SU-DHL-6 (cell line): ENCODE measurements around the gene KCTD10.

ENCODE experiments used
- H2AFZ ChIP-seq: fragments of 200-600 bp; sonication (generic); 2 replicates; pipeline ENCODE4 v1.6.1; 2014; ENCODE audit warnings: low read depth, mild to moderate bottlenecking, moderate library complexity, mixed read lengths, antibody characterized with exemption, low read length; ENCODE audit not compliant: severe bottlenecking
- H3F3A ChIP-seq: fragments of 200-600 bp; shearing (Covaris generic); 2 replicates; pipeline ENCODE4 v1.6.0; 2016; ENCODE audit warnings: antibody characterized with exemption, mild to moderate bottlenecking; ENCODE audit not compliant: insufficient read depth
- H3K27ac ChIP-seq: fragments of 200-600 bp; sonication (generic); 2 replicates; pipeline ENCODE4 v1.5.1; 2016; ENCODE audit warnings: low read depth, mild to moderate bottlenecking, low read length, moderate library complexity, mixed read lengths
- H3K27me3 ChIP-seq: fragments of 200-600 bp; sonication (generic), shearing (Covaris generic); 2 replicates; pipeline ENCODE4 v1.6.0; 2014; ENCODE audit warnings: mild to moderate bottlenecking, low read length
- H3K36me3 ChIP-seq: fragments of 200-600 bp; sonication (generic); 2 replicates; pipeline ENCODE4 v1.6.1; 2014; ENCODE audit warnings: mild to moderate bottlenecking, low read length, mixed read lengths
- H3K4me2 ChIP-seq: fragments of 300-600, 200-600 bp; shearing (Covaris generic), sonication (generic); 2 replicates; pipeline ENCODE4 v1.6.0; 2014; ENCODE audit warnings: low read length, low read depth, mild to moderate bottlenecking; ENCODE audit not compliant: poor library complexity, severe bottlenecking
- H3K4me3 ChIP-seq: fragments of 200-600 bp; sonication (generic); 2 replicates; pipeline ENCODE4 v1.5.1; 2014; ENCODE audit warnings: antibody characterized with exemption, low read length, mild to moderate bottlenecking, mixed read lengths; ENCODE audit not compliant: insufficient read depth, poor library complexity, severe bottlenecking
- H3K79me2 ChIP-seq: fragments of 200-600 bp; sonication (generic); 2 replicates; pipeline ENCODE4 v1.6.1; 2014; ENCODE audit warnings: mild to moderate bottlenecking, low read length, moderate library complexity; ENCODE audit not compliant: insufficient read depth
- H3K9ac ChIP-seq: fragments of 200-600 bp; sonication (generic); 2 replicates; pipeline ENCODE4 v1.7.0; 2014; ENCODE audit warnings: mild to moderate bottlenecking, low read length
- H3K9me2 ChIP-seq: fragments of 200-600 bp; sonication (generic); replicated peaks from 2 replicates; pipeline ENCODE4 v1.6.1; 2014; ENCODE audit warnings: low read length; ENCODE audit not compliant: insufficient read depth
- H3K9me3 ChIP-seq: fragments of 200-600 bp; sonication (generic); 2 replicates; pipeline ENCODE4 v1.6.1; 2014; ENCODE audit warnings: low read length, mixed read lengths; ENCODE audit not compliant: insufficient read depth
- H4K20me1 ChIP-seq: fragments of 200-600 bp; sonication (generic); 2 replicates; pipeline ENCODE4 v1.6.1; 2014; ENCODE audit warnings: low read depth, mild to moderate bottlenecking, antibody characterized with exemption, low read length, moderate library complexity, mixed read lengths
- EZH2phosphoT487 ChIP-seq: fragments of 200-600 bp; sonication (generic), shearing (Covaris generic); conservative IDR thresholded peaks from 2 replicates; pipeline ENCODE4 v1.6.1; 2018; ENCODE audit warnings: mild to moderate bottlenecking, antibody characterized with exemption, low read length, moderate library complexity, mixed read lengths
- TF ChIP-seq, protein P1 (sequence below): fragments of 200-600 bp; sonication (generic); IDR thresholded peaks from one replicate; pipeline ENCODE4 v1.5.1; 2017; ENCODE audit warnings: antibody characterized with exemption, mild to moderate bottlenecking, low read length, moderate library complexity; ENCODE audit not compliant: insufficient read depth, poor library complexity, severe bottlenecking

KCTD10 gene

DNA sequence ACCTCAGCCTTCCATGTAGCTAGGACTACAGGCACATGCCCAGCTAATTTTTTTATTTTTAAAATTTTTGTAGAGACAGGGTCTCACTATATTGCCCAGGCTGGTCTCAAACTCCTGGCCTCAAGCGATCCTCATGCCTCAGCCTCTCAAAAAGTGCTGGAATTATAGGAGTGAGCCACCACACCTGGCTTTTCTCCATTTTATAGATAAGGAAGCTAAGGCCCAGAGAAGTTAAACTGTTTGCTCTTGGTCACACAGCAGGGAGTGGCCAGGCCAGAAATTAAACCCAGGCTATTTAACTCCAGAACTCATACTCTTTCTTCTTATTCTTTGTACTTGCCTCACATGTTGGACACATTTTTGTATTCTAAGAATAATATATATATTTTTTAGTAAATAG is 16.8 kb upstream of the KCTD10 start:
- H3K36me3 ChIP-seq = no peaks in the 10 kb centered on the region
- TF ChIP-seq, protein P1, sequence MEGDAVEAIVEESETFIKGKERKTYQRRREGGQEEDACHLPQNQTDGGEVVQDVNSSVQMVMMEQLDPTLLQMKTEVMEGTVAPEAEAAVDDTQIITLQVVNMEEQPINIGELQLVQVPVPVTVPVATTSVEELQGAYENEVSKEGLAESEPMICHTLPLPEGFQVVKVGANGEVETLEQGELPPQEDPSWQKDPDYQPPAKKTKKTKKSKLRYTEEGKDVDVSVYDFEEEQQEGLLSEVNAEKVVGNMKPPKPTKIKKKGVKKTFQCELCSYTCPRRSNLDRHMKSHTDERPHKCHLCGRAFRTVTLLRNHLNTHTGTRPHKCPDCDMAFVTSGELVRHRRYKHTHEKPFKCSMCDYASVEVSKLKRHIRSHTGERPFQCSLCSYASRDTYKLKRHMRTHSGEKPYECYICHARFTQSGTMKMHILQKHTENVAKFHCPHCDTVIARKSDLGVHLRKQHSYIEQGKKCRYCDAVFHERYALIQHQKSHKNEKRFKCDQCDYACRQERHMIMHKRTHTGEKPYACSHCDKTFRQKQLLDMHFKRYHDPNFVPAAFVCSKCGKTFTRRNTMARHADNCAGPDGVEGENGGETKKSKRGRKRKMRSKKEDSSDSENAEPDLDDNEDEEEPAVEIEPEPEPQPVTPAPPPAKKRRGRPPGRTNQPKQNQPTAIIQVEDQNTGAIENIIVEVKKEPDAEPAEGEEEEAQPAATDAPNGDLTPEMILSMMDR = no peak
- TF ChIP-seq EZH2phosphoT487 = no peak
- no peaks in the 10 kb centered on the region for H3F3A ChIP-seq

DNA sequence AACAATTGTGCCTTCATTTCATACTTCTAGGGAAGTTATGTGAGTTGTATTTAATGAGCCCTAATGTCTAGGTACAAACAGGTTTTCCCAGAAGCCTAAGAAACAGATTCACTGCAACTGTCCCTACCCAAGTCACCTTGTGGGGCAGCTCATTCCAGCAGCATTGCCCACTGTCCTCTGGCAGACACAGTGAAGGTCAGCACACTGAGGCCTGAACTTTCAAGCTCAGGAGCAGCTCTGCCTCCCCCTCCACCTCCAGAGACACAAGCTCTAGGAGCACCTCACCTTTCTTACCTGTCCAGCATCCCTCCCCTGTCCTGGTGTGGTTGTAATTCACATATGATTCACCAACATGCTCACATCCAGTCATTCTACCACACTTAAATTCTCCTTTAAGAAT is 16.0 kb upstream of the KCTD10 start:
- Histone ChIP-seq H3K27ac (no peak overlapping the region), H3K4me2 (no peak overlapping the region), H3K9me2 (no peaks in the 10 kb centered on the region), H3F3A (no peaks in the 10 kb centered on the region), H3K79me2 (no peaks in the 10 kb centered on the region), H4K20me1 (no peaks in the 10 kb centered on the region), H3K9ac (no peak overlapping the region), H2AFZ (no peak overlapping the region), H3K4me3 (no peak overlapping the region), H3K36me3 (no peaks in the 10 kb centered on the region), H3K9me3 (no peaks in the 10 kb centered on the region), H3K27me3 (no peaks in the 10 kb centered on the region)
- TF ChIP-seq EZH2phosphoT487 = no peak
- TF ChIP-seq, protein P1 = no peak

More for the DNA sequence above, 16.8 kb upstream of the KCTD10 start:
- no peak overlapping the region for H2AFZ ChIP-seq
- H3K27ac ChIP-seq = no peak overlapping the region
- H3K27me3 ChIP-seq = no peaks in the 10 kb centered on the region
- H3K9me3 ChIP-seq = no peaks in the 10 kb centered on the region
- H4K20me1 ChIP-seq = no peaks in the 10 kb centered on the region
- H3K9ac ChIP-seq = no peak overlapping the region
- H3K4me2 ChIP-seq = no peak overlapping the region
- no peaks in the 10 kb centered on the region for H3K79me2 ChIP-seq
- no peak overlapping the region for H3K4me3 ChIP-seq
- no peaks in the 10 kb centered on the region for H3K9me2 ChIP-seq

DNA sequence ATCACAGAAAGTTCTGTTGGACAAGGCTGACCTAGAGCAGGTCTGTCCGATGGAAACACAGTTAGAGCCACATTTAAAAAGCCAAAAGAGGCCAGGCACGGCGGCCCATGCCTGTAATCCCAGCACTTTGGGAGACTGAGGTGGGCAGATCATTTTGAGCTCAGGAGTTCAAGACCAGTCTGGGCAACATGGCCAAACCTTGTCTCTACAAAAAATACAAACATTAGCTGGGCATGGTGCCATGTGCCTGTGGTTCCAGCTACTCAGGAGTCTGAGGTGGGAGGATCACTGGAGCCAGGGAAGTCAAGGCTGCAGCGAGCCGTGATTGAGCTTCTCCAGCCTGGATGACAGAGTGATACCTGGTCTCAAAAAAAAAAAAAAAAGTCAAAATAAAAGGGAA is 15.3 kb upstream of the KCTD10 start:
- Histone ChIP-seq H3K4me3 (no peak overlapping the region), H3K36me3 (no peaks in the 10 kb centered on the region), H3K9me2 (no peaks in the 10 kb centered on the region), H3F3A (no peaks in the 10 kb centered on the region), H3K79me2 (no peaks in the 10 kb centered on the region), H3K9me3 (no peaks in the 10 kb centered on the region), H3K27me3 (no peaks in the 10 kb centered on the region), H3K9ac (no peak overlapping the region), H3K4me2 (no peak overlapping the region), H3K27ac (no peak overlapping the region), H4K20me1 (no peaks in the 10 kb centered on the region), H2AFZ (no peak overlapping the region)
- TF ChIP-seq EZH2phosphoT487 = no peak
- TF ChIP-seq, protein P1 = no peak
